ENCODE results near the gene MSH2. TPM values are rescaled to one million over a fixed set of nuclear protein-coding genes. Genes with fewer than 3 reads are reported as not detected.
A peak's percentile ranks its signal among the peaks of the same experiment; 100 is the strongest.

MSH2 gene
- total RNA-seq, 1 donor from 2014 or later: 16.0 TPM

DNA sequence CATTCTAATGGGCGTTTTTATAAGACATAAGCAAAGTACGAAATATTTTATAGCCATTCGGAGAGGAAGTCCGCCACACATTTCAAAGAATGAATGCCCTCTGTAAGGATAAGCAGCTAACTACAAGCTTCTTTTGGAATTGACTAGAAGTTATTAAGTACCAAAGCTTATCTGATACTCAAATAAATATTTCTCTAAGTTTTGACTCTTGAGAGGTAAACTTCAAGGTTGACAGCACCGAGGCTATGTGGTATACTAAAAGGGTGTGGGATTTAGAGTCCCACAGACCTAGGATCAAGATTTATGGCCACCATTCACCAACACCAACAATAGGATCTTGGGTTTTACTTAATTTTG lies 48.1 kb upstream of the MSH2 start:
- H3K4me1 ChIP-seq (ENCODE audit: insufficient read depth, low read length): peaks cover 24% of the 10 kb centered on the region
- TF ChIP-seq, protein P1, sequence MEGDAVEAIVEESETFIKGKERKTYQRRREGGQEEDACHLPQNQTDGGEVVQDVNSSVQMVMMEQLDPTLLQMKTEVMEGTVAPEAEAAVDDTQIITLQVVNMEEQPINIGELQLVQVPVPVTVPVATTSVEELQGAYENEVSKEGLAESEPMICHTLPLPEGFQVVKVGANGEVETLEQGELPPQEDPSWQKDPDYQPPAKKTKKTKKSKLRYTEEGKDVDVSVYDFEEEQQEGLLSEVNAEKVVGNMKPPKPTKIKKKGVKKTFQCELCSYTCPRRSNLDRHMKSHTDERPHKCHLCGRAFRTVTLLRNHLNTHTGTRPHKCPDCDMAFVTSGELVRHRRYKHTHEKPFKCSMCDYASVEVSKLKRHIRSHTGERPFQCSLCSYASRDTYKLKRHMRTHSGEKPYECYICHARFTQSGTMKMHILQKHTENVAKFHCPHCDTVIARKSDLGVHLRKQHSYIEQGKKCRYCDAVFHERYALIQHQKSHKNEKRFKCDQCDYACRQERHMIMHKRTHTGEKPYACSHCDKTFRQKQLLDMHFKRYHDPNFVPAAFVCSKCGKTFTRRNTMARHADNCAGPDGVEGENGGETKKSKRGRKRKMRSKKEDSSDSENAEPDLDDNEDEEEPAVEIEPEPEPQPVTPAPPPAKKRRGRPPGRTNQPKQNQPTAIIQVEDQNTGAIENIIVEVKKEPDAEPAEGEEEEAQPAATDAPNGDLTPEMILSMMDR (IDR thresholded peaks at IDR 0.05; ENCODE audit: insufficient read depth, low read depth, low read length): no peak
- no peak for TF ChIP-seq EZH2 (IDR thresholded peaks at IDR 0.05; ENCODE audit: insufficient read depth, low read length)
- peak overlapping the region; percentile 72 for H3K4me2 ChIP-seq (ENCODE audit: low read length)
- Mint-ChIP-seq H3K9me3 (ENCODE audit: unreplicated experiment) (no peaks in the 10 kb centered on the region), H3K4me3 (ENCODE audit: unreplicated experiment) (no peak overlapping the region), H3K27ac (ENCODE audit: unreplicated experiment) (peak overlapping the region; percentile 71), H3K4me1 (ENCODE audit: low read depth, unreplicated experiment) (peaks cover 25% of the 10 kb centered on the region), H3K27me3 (ENCODE audit: low read depth, unreplicated experiment) (no peaks in the 10 kb centered on the region), H3K36me3 (ENCODE audit: low read depth, unreplicated experiment) (no peaks in the 10 kb centered on the region)
- H3K9me3 ChIP-seq (ENCODE audit: insufficient read depth, low read depth, low read length): no peaks in the 10 kb centered on the region
- no peaks in the 10 kb centered on the region for H3K27me3 ChIP-seq (ENCODE audit: insufficient read depth, low read length)
- H2AFZ ChIP-seq (ENCODE audit: low read depth, low read length): no peak overlapping the region
- H3K27ac ChIP-seq (ENCODE audit: low read depth, low read length): peak overlapping the region; percentile 69
- FAIRE-seq: no peak
- H3K79me2 ChIP-seq (ENCODE audit: insufficient read depth, low read length): no peaks in the 10 kb centered on the region
- peak overlapping the region; percentile 3 for H3K9ac ChIP-seq (ENCODE audit: low read length)
- DNase-seq (ENCODE audit: low read depth): no peak
- no peaks in the 10 kb centered on the region for H3K36me3 ChIP-seq (ENCODE audit: insufficient read depth, low read length)
- no peak overlapping the region for H3K4me3 ChIP-seq (ENCODE audit: insufficient read depth, low read depth, low read length)
- no peaks in the 10 kb centered on the region for H4K20me1 ChIP-seq (ENCODE audit: insufficient read depth, low read length)

- no peak overlapping the region for H3K4me3 ChIP-seq (ENCODE audit: insufficient read depth, low read depth, low read length)
- no peaks in the 10 kb centered on the region for H3K36me3 ChIP-seq (ENCODE audit: insufficient read depth, low read length)
- no peaks in the 10 kb centered on the region for H3K36me3 Mint-ChIP-seq (ENCODE audit: low read depth, unreplicated experiment)
- no peaks in the 10 kb centered on the region for H3K9me3 Mint-ChIP-seq (ENCODE audit: unreplicated experiment)
- no peaks in the 10 kb centered on the region for H3K27me3 ChIP-seq (ENCODE audit: insufficient read depth, low read length)
- H3K4me1 Mint-ChIP-seq (ENCODE audit: low read depth, unreplicated experiment): peaks cover 27% of the 10 kb centered on the region
- H4K20me1 ChIP-seq (ENCODE audit: insufficient read depth, low read length): no peaks in the 10 kb centered on the region
- H3K27ac ChIP-seq (ENCODE audit: low read depth, low read length): peak overlapping the region; percentile 40
- FAIRE-seq (no peak), DNase-seq (ENCODE audit: low read depth) (peak; percentile 85)
- H3K79me2 ChIP-seq (ENCODE audit: insufficient read depth, low read length): no peaks in the 10 kb centered on the region
- H3K27me3 Mint-ChIP-seq (ENCODE audit: low read depth, unreplicated experiment): no peaks in the 10 kb centered on the region
- no peak overlapping the region for H3K27ac Mint-ChIP-seq (ENCODE audit: unreplicated experiment)
- H3K4me2 ChIP-seq (ENCODE audit: low read length): peak overlapping the region; percentile 58
- no peak overlapping the region for H3K4me3 Mint-ChIP-seq (ENCODE audit: unreplicated experiment)
- peaks cover 27% of the 10 kb centered on the region for H3K4me1 ChIP-seq (ENCODE audit: insufficient read depth, low read length)
- TF ChIP-seq EZH2 (IDR thresholded peaks at IDR 0.05; ENCODE audit: insufficient read depth, low read length): no peak
- TF ChIP-seq, protein P1 (IDR thresholded peaks at IDR 0.05; ENCODE audit: insufficient read depth, low read depth, low read length): no peak
- H3K9ac ChIP-seq (ENCODE audit: low read length): peak overlapping the region; percentile 23
- peak overlapping the region; percentile 61 for H2AFZ ChIP-seq (ENCODE audit: low read depth, low read length)
- H3K9me3 ChIP-seq (ENCODE audit: insufficient read depth, low read depth, low read length): no peaks in the 10 kb centered on the region
Measured at GRCh38 chr2:47357483-47357882, 45.5 kb upstream of the MSH2 start.

GRCh38 chr2:47359375-47359868 lies 43.5 kb upstream of the MSH2 start:
- peaks cover 21% of the 10 kb centered on the region for H3K4me1 Mint-ChIP-seq (ENCODE audit: low read depth, unreplicated experiment)
- H3K9me3 ChIP-seq (ENCODE audit: insufficient read depth, low read depth, low read length): no peaks in the 10 kb centered on the region
- H3K4me3 Mint-ChIP-seq (ENCODE audit: unreplicated experiment): no peak overlapping the region
- H3K27me3 ChIP-seq (ENCODE audit: insufficient read depth, low read length): no peaks in the 10 kb centered on the region
- H3K79me2 ChIP-seq (ENCODE audit: insufficient read depth, low read length): no peaks in the 10 kb centered on the region
- no peaks in the 10 kb centered on the region for H3K27me3 Mint-ChIP-seq (ENCODE audit: low read depth, unreplicated experiment)
- H3K36me3 ChIP-seq (ENCODE audit: insufficient read depth, low read length): no peaks in the 10 kb centered on the region
- H3K4me1 ChIP-seq (ENCODE audit: insufficient read depth, low read length): peaks cover 20% of the 10 kb centered on the region
- no peak for DNase-seq (ENCODE audit: low read depth)
- H2AFZ ChIP-seq (ENCODE audit: low read depth, low read length): no peak overlapping the region
- H3K9me3 Mint-ChIP-seq (ENCODE audit: unreplicated experiment): no peaks in the 10 kb centered on the region
- no peak overlapping the region for H3K27ac ChIP-seq (ENCODE audit: low read depth, low read length)
- no peaks in the 10 kb centered on the region for H4K20me1 ChIP-seq (ENCODE audit: insufficient read depth, low read length)
- no peak overlapping the region for H3K4me3 ChIP-seq (ENCODE audit: insufficient read depth, low read depth, low read length)
- H3K27ac Mint-ChIP-seq (ENCODE audit: unreplicated experiment): no peak overlapping the region
- H3K9ac ChIP-seq (ENCODE audit: low read length): no peak overlapping the region
- TF ChIP-seq, protein P1 (IDR thresholded peaks at IDR 0.05; ENCODE audit: insufficient read depth, low read depth, low read length): no peak
- no peak for TF ChIP-seq EZH2 (IDR thresholded peaks at IDR 0.05; ENCODE audit: insufficient read depth, low read length)
- H3K36me3 Mint-ChIP-seq (ENCODE audit: low read depth, unreplicated experiment): no peaks in the 10 kb centered on the region
- no peak overlapping the region for H3K4me2 ChIP-seq (ENCODE audit: low read length)
- no peak for FAIRE-seq

Data from astrocyte (in vitro differentiated cells and primary cell).